ENCODE data around the gene AK4. TPM values are rescaled to one million over a fixed set of nuclear protein-coding genes. Genes with fewer than 3 reads are reported as not detected.
"Not testable (repeated sequence)": the region's sequence is repeated elsewhere in the genome, so short reads cannot be mapped to it uniquely, and the experiment has no call there.

AK4 gene
- 157 TPM for polyA plus RNA-seq (2012; ENCODE audit: missing spikeins)

GRCh38 chr1:65148178-65148547 is at the start of gene AK4:
Gene AK4 (plus strand): TSS chr1:65148203. CDS start chr1:65148408, 205 bp downstream.
- DNase-seq (ENCODE audit: insufficient read length); FAIRE-seq: not testable (repeated sequence)
- TF ChIP-seq POLR2A (IDR thresholded peaks at IDR 0.05; ENCODE audit: low read depth, low read length) = peak; percentile 14; the same call in 1 of the 2 replicates

- TF ChIP-seq POLR2AphosphoS5 (IDR thresholded peaks at IDR 0.05; ENCODE audit: low read depth, low read length) (no peak), POLR2A (IDR thresholded peaks at IDR 0.05; ENCODE audit: low read depth, low read length) (no peak), TAF1 (IDR thresholded peaks at IDR 0.05; ENCODE audit: borderline replicate concordance, low read depth, low read length) (no peak)
- no peak for DNase-seq (ENCODE audit: insufficient read length)
- FAIRE-seq = no peak
These were observed 44.2 kb upstream of the AK4 start for GRCh38 chr1:65103807-65104206.

- TF ChIP-seq TAF1 (IDR thresholded peaks at IDR 0.05; ENCODE audit: borderline replicate concordance, low read depth, low read length) = no peak
- no peak for TF ChIP-seq POLR2A (IDR thresholded peaks at IDR 0.05; ENCODE audit: low read depth, low read length)
- DNase-seq (ENCODE audit: insufficient read length) = no peak
- FAIRE-seq = no peak
These were observed 43.0 kb upstream of the AK4 start for GRCh38 chr1:65104854-65105534.

- DNase-seq (ENCODE audit: insufficient read length) (no peak), FAIRE-seq (no peak)
- no peak for TF ChIP-seq POLR2AphosphoS5 (IDR thresholded peaks at IDR 0.05; ENCODE audit: low read depth, low read length)
- no peak for TF ChIP-seq POLR2A (IDR thresholded peaks at IDR 0.05; ENCODE audit: low read depth, low read length)
- TF ChIP-seq TAF1 (IDR thresholded peaks at IDR 0.05; ENCODE audit: borderline replicate concordance, low read depth, low read length) = no peak
These were observed 42.4 kb upstream of the AK4 start for GRCh38 chr1:65105596-65105995.

- no peak for FAIRE-seq
- no peak for DNase-seq (ENCODE audit: insufficient read length)
- TF ChIP-seq POLR2A (IDR thresholded peaks at IDR 0.05; ENCODE audit: low read depth, low read length) (no peak), TAF1 (IDR thresholded peaks at IDR 0.05; ENCODE audit: borderline replicate concordance, low read depth, low read length) (no peak), POLR2AphosphoS5 (IDR thresholded peaks at IDR 0.05; ENCODE audit: low read depth, low read length) (no peak)
These were observed 39.9 kb upstream of the AK4 start for GRCh38 chr1:65108025-65108642.

- no peak for DNase-seq (ENCODE audit: insufficient read length)
- no peak for FAIRE-seq
- no peak for TF ChIP-seq POLR2AphosphoS5 (IDR thresholded peaks at IDR 0.05; ENCODE audit: low read depth, low read length)
- TF ChIP-seq TAF1 (IDR thresholded peaks at IDR 0.05; ENCODE audit: borderline replicate concordance, low read depth, low read length) = no peak
- no peak for TF ChIP-seq POLR2A (IDR thresholded peaks at IDR 0.05; ENCODE audit: low read depth, low read length)
These were observed 38.5 kb upstream of the AK4 start for GRCh38 chr1:65109487-65109886.

- DNase-seq (ENCODE audit: insufficient read length) = no peak
- TF ChIP-seq POLR2A (IDR thresholded peaks at IDR 0.05; ENCODE audit: low read depth, low read length) (no peak), TAF1 (IDR thresholded peaks at IDR 0.05; ENCODE audit: borderline replicate concordance, low read depth, low read length) (no peak), POLR2AphosphoS5 (IDR thresholded peaks at IDR 0.05; ENCODE audit: low read depth, low read length) (no peak)
- FAIRE-seq = no peak
These were observed 35.2 kb upstream of the AK4 start for GRCh38 chr1:65112811-65113210.

- DNase-seq (ENCODE audit: insufficient read length) (no peak), FAIRE-seq (no peak)
- TF ChIP-seq TAF1 (IDR thresholded peaks at IDR 0.05; ENCODE audit: borderline replicate concordance, low read depth, low read length) (no peak), POLR2AphosphoS5 (IDR thresholded peaks at IDR 0.05; ENCODE audit: low read depth, low read length) (no peak), POLR2A (IDR thresholded peaks at IDR 0.05; ENCODE audit: low read depth, low read length) (no peak)
These were observed 34.7 kb upstream of the AK4 start for GRCh38 chr1:65113298-65113697.

- no peak for TF ChIP-seq POLR2A (IDR thresholded peaks at IDR 0.05; ENCODE audit: low read depth, low read length)
- no peak for TF ChIP-seq TAF1 (IDR thresholded peaks at IDR 0.05; ENCODE audit: borderline replicate concordance, low read depth, low read length)
- no peak for TF ChIP-seq POLR2AphosphoS5 (IDR thresholded peaks at IDR 0.05; ENCODE audit: low read depth, low read length)
- no peak for DNase-seq (ENCODE audit: insufficient read length)
- FAIRE-seq = no peak
These were observed 33.7 kb upstream of the AK4 start for GRCh38 chr1:65114322-65114721.

GRCh38 chr1:65119951-65120350 is 28.1 kb upstream of the AK4 start:
- TF ChIP-seq TAF1 (IDR thresholded peaks at IDR 0.05; ENCODE audit: borderline replicate concordance, low read depth, low read length) (no peak), POLR2AphosphoS5 (IDR thresholded peaks at IDR 0.05; ENCODE audit: low read depth, low read length) (no peak), POLR2A (IDR thresholded peaks at IDR 0.05; ENCODE audit: low read depth, low read length) (no peak)
- DNase-seq (ENCODE audit: insufficient read length) (no peak), FAIRE-seq (no peak)

GRCh38 chr1:65129104-65129503 is 18.9 kb upstream of the AK4 start:
- DNase-seq (ENCODE audit: insufficient read length); FAIRE-seq: not testable (repeated sequence)

GRCh38 chr1:65138524-65138923 is 9.5 kb upstream of the AK4 start:
- TF ChIP-seq TAF1 (IDR thresholded peaks at IDR 0.05; ENCODE audit: borderline replicate concordance, low read depth, low read length) = no peak
- TF ChIP-seq POLR2A (IDR thresholded peaks at IDR 0.05; ENCODE audit: low read depth, low read length) = no peak
- TF ChIP-seq POLR2AphosphoS5 (IDR thresholded peaks at IDR 0.05; ENCODE audit: low read depth, low read length) = no peak
- no peak for DNase-seq (ENCODE audit: insufficient read length)
- no peak for FAIRE-seq

- not testable (repeated sequence) for FAIRE-seq; DNase-seq (ENCODE audit: insufficient read length)
These were observed 8.2 kb upstream of the AK4 start for GRCh38 chr1:65139793-65140192.
